Hepatocyte (in vitro differentiated cells): ENCODE results near the gene TOX2. TPM values are rescaled to one million over a fixed set of nuclear protein-coding genes. Genes with fewer than 3 reads are reported as not detected.

Experiments
- DNase-seq: peaks from one replicate; pipeline ENCODE4 v3.0.0-alpha.2; 2016; ENCODE audit warnings: low spot score
- H2AFZ ChIP-seq: fragments of 200-600 bp; sonication (generic); 2 replicates; pipeline ENCODE4 v1.6.0; 2016; ENCODE audit warnings: antibody characterized with exemption, mild to moderate bottlenecking
- H3K27ac ChIP-seq: fragments of 200-600 bp; sonication (generic); 2 replicates; pipeline ENCODE4 v1.5.1; 2016; ENCODE audit warnings: mild to moderate bottlenecking
- H3K27me3 ChIP-seq: fragments of 200-600 bp; sonication (generic); 2 replicates; pipeline ENCODE4 v1.6.1; 2016
- H3K36me3 ChIP-seq: fragments of 200-600 bp; sonication (generic); replicated peaks from 2 replicates; pipeline ENCODE4 v1.5.1; 2016; ENCODE audit warnings: low read depth; ENCODE audit not compliant: insufficient read depth
- H3K4me1 ChIP-seq: fragments of 200-600 bp; sonication (generic); 2 replicates; pipeline ENCODE4 v1.5.1; 2016; ENCODE audit warnings: mild to moderate bottlenecking, moderate library complexity; ENCODE audit not compliant: insufficient read depth
- H3K4me2 ChIP-seq: fragments of 200-600 bp; sonication (generic); 2 replicates; pipeline ENCODE4 v1.6.0; 2016
- H3K4me3 ChIP-seq: fragments of 200-600 bp; sonication (generic); 2 replicates; pipeline ENCODE4 v1.5.1; 2016; ENCODE audit warnings: mild to moderate bottlenecking
- H3K79me2 ChIP-seq: fragments of 200-600 bp; sonication (generic); 2 replicates; pipeline ENCODE4 v1.6.0; 2017; ENCODE audit warnings: mild to moderate bottlenecking
- H3K9me2 ChIP-seq: fragments of 200-600 bp; sonication (generic); replicated peaks from 2 replicates; pipeline ENCODE4 v1.6.0; 2017; ENCODE audit warnings: mild to moderate bottlenecking; ENCODE audit not compliant: insufficient read depth
- H3K9me3 ChIP-seq: fragments of 200-600 bp; sonication (generic); 2 replicates; pipeline ENCODE4 v1.5.1; 2016; ENCODE audit warnings: low read depth, mild to moderate bottlenecking
- H4K20me1 ChIP-seq: fragments of 200-600 bp; sonication (generic); 2 replicates; pipeline ENCODE4 v1.6.0; 2016; ENCODE audit warnings: mild to moderate bottlenecking; ENCODE audit not compliant: insufficient read depth, poor library complexity, severe bottlenecking
- CTCF ChIP-seq: fragments of 200-600 bp; sonication (generic); IDR thresholded peaks from 2 replicates; pipeline ENCODE4 v1.5.1; 2016; ENCODE audit warnings: antibody characterized with exemption, mild to moderate bottlenecking; ENCODE audit not compliant: poor library complexity
- EZH2 ChIP-seq: fragments of 200-600 bp; sonication (generic); IDR thresholded peaks from 2 replicates; pipeline ENCODE4 v1.6.1; 2016; ENCODE audit warnings: antibody characterized with exemption, mild to moderate bottlenecking, borderline replicate concordance
- EZH2phosphoT487 ChIP-seq: fragments of 200-600 bp; sonication (generic); IDR thresholded peaks from one replicate; pipeline ENCODE4 v1.6.1; 2018; ENCODE audit warnings: antibody characterized with exemption, mild to moderate bottlenecking, low read depth, moderate library complexity; ENCODE audit not compliant: unreplicated experiment, severe bottlenecking
- WGBS: methylation state at CpG from one replicate; pipeline ENCODE4 v1.1.6; 2016; ENCODE audit warnings: low lambda C conversion rate; ENCODE audit errors: missing lambda C conversion rate; 5-methylcytosine and 5-hydroxymethylcytosine counted together
- polyA plus RNA-seq: library from polyadenylated mRNA; unstranded; fragments of >200 nt; fragmentation: Nextera tagmentation; extraction: Ambion mirVana; gene quantifications from 2 replicates; pipeline ENCODE4 v1.2.1, GENCODE V29; 2016
- total RNA-seq: library from RNA; depleted of rRNA; stranded (reverse); fragments of >200 nt; gene quantifications from 2 replicates; pipeline ENCODE4 v1.2.3, GENCODE V29; 2014

Gene TOX2
- total and polyA plus RNA-seq, 2 experiments from 2014 or later, result 0.87 to 12.1 TPM

GRCh38 chr20:43909211-43909610 is 5.4 kb upstream of the TOX2 start:
- no peaks in the 10 kb centered on the region for H3K79me2 ChIP-seq
- H2AFZ ChIP-seq, result no peak overlapping the region
- TF ChIP-seq EZH2phosphoT487 (no peak), CTCF (no peak), EZH2 (no peak)
- DNase-seq, result no peak
- H4K20me1 ChIP-seq, result no peaks in the 10 kb centered on the region
- no peak overlapping the region for H3K4me3 ChIP-seq
- H3K9me3 ChIP-seq, result no peaks in the 10 kb centered on the region
- peaks cover 5% of the 10 kb centered on the region for H3K4me1 ChIP-seq
- H3K9me2 ChIP-seq, result no peaks in the 10 kb centered on the region
- H3K4me2 ChIP-seq, result no peak overlapping the region
- 78% methylated on average over 3 of the region's 3 CpGs for WGBS
- peaks cover 14% of the 10 kb centered on the region for H3K27me3 ChIP-seq
- H3K36me3 ChIP-seq, result no peaks in the 10 kb centered on the region
- no peak overlapping the region for H3K27ac ChIP-seq

- H3K36me3 ChIP-seq, result no peaks in the 10 kb centered on the region
- H3K9me3 ChIP-seq, result no peaks in the 10 kb centered on the region
- no peak overlapping the region for H2AFZ ChIP-seq
- no peaks in the 10 kb centered on the region for H3K79me2 ChIP-seq
- TF ChIP-seq EZH2phosphoT487 (no peak), CTCF (no peak), EZH2 (no peak)
- no peak for DNase-seq
- 90% methylated on average over 5 of the region's 5 CpGs for WGBS
- peaks cover 16% of the 10 kb centered on the region for H3K27me3 ChIP-seq
- H3K4me2 ChIP-seq, result no peak overlapping the region
- no peak overlapping the region for H3K27ac ChIP-seq
- no peaks in the 10 kb centered on the region for H3K9me2 ChIP-seq
- no peaks in the 10 kb centered on the region for H4K20me1 ChIP-seq
- no peaks in the 10 kb centered on the region for H3K4me1 ChIP-seq
- H3K4me3 ChIP-seq, result no peak overlapping the region
Measured at GRCh38 chr20:43909720-43910119, 4.9 kb upstream of the TOX2 start.

GRCh38 chr20:43910564-43910963 is 4.1 kb upstream of the TOX2 start:
- H2AFZ ChIP-seq, result no peak overlapping the region
- no peak overlapping the region for H3K4me2 ChIP-seq
- H3K4me3 ChIP-seq, result no peak overlapping the region
- no peaks in the 10 kb centered on the region for H3K9me3 ChIP-seq
- H3K4me1 ChIP-seq, result peaks cover 4% of the 10 kb centered on the region
- no peak for DNase-seq
- no peaks in the 10 kb centered on the region for H4K20me1 ChIP-seq
- TF ChIP-seq EZH2phosphoT487, result no peak
- TF ChIP-seq EZH2, result no peak
- no peak for TF ChIP-seq CTCF
- H3K79me2 ChIP-seq, result no peaks in the 10 kb centered on the region
- 89% methylated on average over 4 of the region's 4 CpGs for WGBS
- H3K9me2 ChIP-seq, result no peaks in the 10 kb centered on the region
- peaks cover 22% of the 10 kb centered on the region for H3K27me3 ChIP-seq
- no peak overlapping the region for H3K27ac ChIP-seq
- no peaks in the 10 kb centered on the region for H3K36me3 ChIP-seq

- Histone ChIP-seq H3K27me3 (peaks cover 27% of the 10 kb centered on the region), H2AFZ (no peak overlapping the region), H3K79me2 (no peaks in the 10 kb centered on the region), H3K4me2 (no peak overlapping the region), H3K27ac (no peak overlapping the region), H3K9me3 (no peaks in the 10 kb centered on the region), H3K4me1 (peaks cover 8% of the 10 kb centered on the region), H3K4me3 (no peak overlapping the region), H3K9me2 (no peaks in the 10 kb centered on the region), H4K20me1 (no peaks in the 10 kb centered on the region), H3K36me3 (no peaks in the 10 kb centered on the region)
- WGBS, result 47% methylated on average over 2 of the region's 2 CpGs
- no peak for TF ChIP-seq CTCF
- DNase-seq, result no peak
Measured at GRCh38 chr20:43911066-43911465, 3.6 kb upstream of the TOX2 start.
